Urinary bladder (tissue), 4 donors: ENCODE results near the gene KLC4. TPM values are rescaled to one million over a fixed set of nuclear protein-coding genes. Genes with fewer than 3 reads are reported as not detected.

ENCODE experiments used
- DNase-seq: peaks from one replicate; pipeline ENCODE4 v3.0.0-alpha.2; 2015; ENCODE audit errors: extremely low spot score
- H3K27ac ChIP-seq: one replicate; pipeline ENCODE4 v1.5.1; 2013; ENCODE audit warnings: low read depth, mild to moderate bottlenecking, moderate library complexity
- H3K36me3 ChIP-seq: one replicate; pipeline ENCODE4 v1.6.1; 2013; ENCODE audit warnings: mild to moderate bottlenecking, moderate library complexity; ENCODE audit not compliant: insufficient read depth
- H3K4me1 ChIP-seq: one replicate; pipeline ENCODE4 v1.6.1; 2013; ENCODE audit warnings: mild to moderate bottlenecking, moderate library complexity; ENCODE audit not compliant: insufficient read depth
- H3K4me3 ChIP-seq: one replicate; pipeline ENCODE4 v1.5.1; 2013; ENCODE audit warnings: low read depth, low read length
- WGBS: extraction: QIAGEN DNeasy Blood & Tissue Kit; methylation state at CpG from one replicate; pipeline ENCODE4 v1.1.7; 2013; 5-methylcytosine and 5-hydroxymethylcytosine counted together
- polyA plus RNA-seq: library from polyadenylated mRNA; stranded (reverse); fragments of 200-250 nt; gene quantifications from one replicate; pipeline ENCODE4 v1.2.3, GENCODE V29; 2013
- total RNA-seq: library from RNA; depleted of rRNA; stranded (reverse); fragments of >200 nt; gene quantifications from one replicate; pipeline ENCODE4 v1.2.3, GENCODE V29; 2014
- donor health status: healthy with polysubstance abuse.
- donor health status: healthy.

The KLC4 gene
- total and polyA plus RNA-seq, 2 donors: 17.1 to 31.9 TPM

DNA sequence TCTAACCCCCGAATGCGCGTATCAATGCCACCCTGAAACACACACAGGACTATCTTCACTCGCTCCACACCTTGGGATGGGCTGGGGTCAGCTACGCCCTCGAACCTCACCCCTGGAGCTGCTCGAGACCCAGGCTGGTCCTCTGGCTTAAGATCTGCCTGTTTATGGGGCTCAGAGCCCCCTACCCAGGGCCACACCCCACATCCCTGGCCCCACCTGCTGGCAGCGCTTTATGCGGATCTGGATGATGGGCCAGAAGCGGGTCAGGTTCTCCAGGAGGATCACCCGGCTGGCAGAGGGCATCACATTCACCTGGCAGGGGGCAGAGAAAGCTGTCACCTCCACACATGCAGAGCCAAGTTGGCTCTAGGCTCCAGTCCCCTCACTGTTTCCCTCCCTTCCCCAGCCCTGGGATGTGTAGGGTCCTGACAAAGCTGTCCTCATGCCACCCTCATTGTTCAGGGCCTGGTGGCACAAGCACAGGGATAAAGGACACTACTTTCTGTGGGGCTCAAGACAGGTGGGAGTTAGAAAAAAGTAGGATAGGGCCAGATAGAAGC, 14.0 kb upstream of the KLC4 start:
- Histone ChIP-seq H3K4me1 (no peaks in the 10 kb centered on the region), H3K4me3 (no peak overlapping the region), H3K36me3 (no peaks in the 10 kb centered on the region), H3K27ac (no peak overlapping the region)
- DNase-seq: no peak
- WGBS: 94% methylated on average over 11 of the region's 11 CpGs

DNA sequence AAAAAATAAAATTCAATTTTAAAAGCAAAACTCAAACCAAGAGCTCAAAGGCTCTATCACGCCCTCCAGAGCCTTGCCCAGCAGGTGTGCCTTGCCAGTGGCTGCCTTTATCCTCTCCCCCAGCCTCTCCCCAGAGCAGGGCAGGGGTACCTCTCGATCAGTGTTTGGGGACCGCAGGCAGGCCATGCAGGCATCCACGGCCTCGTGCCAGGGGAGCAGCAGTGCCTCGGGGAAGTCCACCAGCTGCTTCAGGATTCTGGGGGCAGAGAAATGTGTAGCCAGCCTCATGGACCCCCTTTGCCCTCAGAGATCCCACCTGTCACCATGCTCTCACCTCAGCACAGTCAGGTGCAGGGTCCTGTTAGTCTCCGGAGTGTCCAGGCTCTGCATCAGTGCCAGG, 11.4 kb upstream of the KLC4 start:
- WGBS: 91% methylated on average over 7 of the region's 7 CpGs
- DNase-seq: no peak
- Histone ChIP-seq H3K36me3 (no peaks in the 10 kb centered on the region), H3K4me1 (no peaks in the 10 kb centered on the region), H3K4me3 (no peak overlapping the region), H3K27ac (no peak overlapping the region)

DNA sequence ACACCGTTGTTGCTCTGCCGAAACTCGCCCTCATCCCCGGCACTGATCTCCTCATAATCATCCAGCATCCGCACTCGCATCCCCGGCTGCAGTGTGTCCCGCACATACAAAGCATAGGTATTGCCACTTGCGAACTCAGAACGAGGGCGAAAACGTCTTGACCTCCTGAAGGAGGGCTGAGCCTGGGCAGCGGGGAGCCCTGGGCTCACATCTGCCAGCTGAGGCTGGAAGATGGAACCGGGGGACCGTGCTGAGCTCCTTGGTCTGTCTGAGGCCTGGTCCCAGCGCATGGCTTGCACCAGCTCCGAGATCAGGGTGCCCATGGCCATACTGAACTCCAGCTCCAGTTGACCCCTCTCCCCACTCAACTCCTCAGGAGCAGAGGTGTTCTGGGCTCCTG, 8.4 kb upstream of the KLC4 start:
- H3K36me3 ChIP-seq: no peaks in the 10 kb centered on the region
- no peak overlapping the region for H3K4me3 ChIP-seq
- no peaks in the 10 kb centered on the region for H3K4me1 ChIP-seq
- H3K27ac ChIP-seq: no peak overlapping the region
- no peak for DNase-seq
- 93% methylated on average over 17 of the region's 17 CpGs for WGBS

- WGBS: 79% methylated on average over 19 of the region's 19 CpGs
- H3K27ac ChIP-seq: no peak overlapping the region
- no peak for DNase-seq
- no peaks in the 10 kb centered on the region for H3K36me3 ChIP-seq
- H3K4me1 ChIP-seq: no peaks in the 10 kb centered on the region
- no peak overlapping the region for H3K4me3 ChIP-seq
Measured at GRCh38 chr6:43052225-43052841, 7.1 kb upstream of the KLC4 start.

DNA sequence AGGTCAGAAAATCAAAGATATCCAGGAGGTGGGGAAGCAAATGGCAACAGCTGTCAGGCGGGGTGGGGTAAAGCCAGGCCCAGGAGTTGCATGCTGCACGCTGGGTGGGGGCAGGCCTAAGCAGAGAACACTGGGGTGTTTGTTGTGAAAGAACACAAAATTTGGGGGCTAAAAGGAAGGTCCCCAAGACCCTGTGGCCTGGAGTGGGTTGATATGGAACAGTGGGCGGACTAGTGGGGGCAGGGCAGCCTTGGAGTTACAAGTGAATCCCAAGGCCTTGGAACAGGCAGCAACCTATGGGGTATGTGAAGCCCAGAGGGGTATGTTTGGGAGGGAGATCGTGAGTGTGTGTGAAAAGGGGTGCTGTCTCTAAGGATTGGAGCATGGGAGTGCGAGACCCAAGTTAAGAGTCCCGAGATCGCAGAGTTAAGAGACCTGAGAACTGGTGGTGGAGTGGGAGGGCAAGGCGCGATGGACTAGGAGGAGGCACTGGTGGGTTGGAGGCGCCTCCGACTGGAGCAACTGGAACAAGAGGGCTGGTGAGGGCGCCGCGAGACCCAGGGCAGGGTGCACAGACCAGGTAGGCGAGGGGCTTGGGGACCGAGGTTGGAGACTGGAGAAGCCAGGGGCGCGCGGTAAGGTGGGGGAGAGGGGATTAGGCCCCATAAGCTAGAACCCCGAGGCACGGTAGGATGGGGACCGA, 6.4 kb upstream of the KLC4 start:
- no peak for DNase-seq
- 16% methylated on average over 22 of the region's 22 CpGs for WGBS
- Histone ChIP-seq H3K4me3 (peak overlapping the region; percentile 82), H3K36me3 (no peaks in the 10 kb centered on the region), H3K4me1 (no peaks in the 10 kb centered on the region), H3K27ac (peak overlapping the region; percentile 93)

- H3K27ac ChIP-seq: peak within 1 kb of the TSS; percentile 93
- H3K36me3 ChIP-seq: no peaks in the 10 kb centered on the region
- no peaks in the 10 kb centered on the region for H3K4me1 ChIP-seq
- peak within 1 kb of the TSS; percentile 82 for H3K4me3 ChIP-seq
- peak; percentile 89 for DNase-seq
- 2% methylated on average over 45 of the region's 45 CpGs for WGBS
Measured at GRCh38 chr6:43053545-43054205, 5.8 kb upstream of the KLC4 start, which contains the start of gene CUL7. CUL7 (minus strand) TSS chr6:43053851; CDS start chr6:43052788, 1,063 bp downstream.

GRCh38 chr6:43054206-43054943, 5.1 kb upstream of the KLC4 start:
- Histone ChIP-seq H3K36me3 (no peaks in the 10 kb centered on the region), H3K27ac (peak overlapping the region; percentile 93), H3K4me3 (peak overlapping the region; percentile 82), H3K4me1 (no peaks in the 10 kb centered on the region)
- WGBS: 66% methylated on average over 17 of the region's 17 CpGs
- no peak for DNase-seq

- H3K4me1 ChIP-seq: no peaks in the 10 kb centered on the region
- DNase-seq: no peak
- no peak overlapping the region for H3K4me3 ChIP-seq
- 83% methylated on average over 8 of the region's 8 CpGs for WGBS
- H3K36me3 ChIP-seq: no peaks in the 10 kb centered on the region
- no peak overlapping the region for H3K27ac ChIP-seq
Measured at GRCh38 chr6:43055966-43056365, 3.5 kb upstream of the KLC4 start.

DNA sequence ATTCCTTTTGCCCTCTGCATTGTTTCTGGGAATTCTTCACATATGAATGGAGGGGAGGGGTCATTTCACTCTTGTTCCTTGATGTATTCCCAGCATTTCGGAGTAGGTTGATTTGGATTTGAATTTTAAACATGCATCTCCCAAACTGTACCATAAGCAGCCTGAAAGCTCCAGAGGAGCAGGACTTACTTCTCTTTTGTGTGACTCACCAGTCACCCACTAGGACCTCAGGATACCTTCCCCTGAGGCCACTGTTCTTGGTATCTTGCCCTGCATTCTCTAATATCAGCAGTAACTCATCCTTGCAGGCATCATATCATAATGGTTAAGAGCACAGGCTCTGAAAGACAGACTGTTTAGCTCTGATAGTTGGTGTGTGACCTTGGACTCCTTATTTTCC, 900 bp upstream of the KLC4 start:
- peak overlapping the region; percentile 89 for H3K4me3 ChIP-seq
- no peak overlapping the region for H3K27ac ChIP-seq
- no peaks in the 10 kb centered on the region for H3K4me1 ChIP-seq
- 81% methylated on average over 1 of the region's 1 CpG for WGBS
- DNase-seq: no peak
- no peaks in the 10 kb centered on the region for H3K36me3 ChIP-seq

- Histone ChIP-seq H3K36me3 (no peaks in the 10 kb centered on the region), H3K27ac (peak overlapping the region; percentile 84), H3K4me3 (peak overlapping the region; percentile 65), H3K4me1 (no peaks in the 10 kb centered on the region)
- no peak for DNase-seq
- WGBS: 11% methylated on average over 15 of the region's 15 CpGs
Measured at GRCh38 chr6:43060034-43060754, 763 bp downstream of the KLC4 start.

GRCh38 chr6:43060755-43061633, 1.6 kb downstream of the KLC4 start:
- Histone ChIP-seq H3K36me3 (no peaks in the 10 kb centered on the region), H3K4me3 (no peak overlapping the region), H3K4me1 (no peaks in the 10 kb centered on the region), H3K27ac (no peak overlapping the region)
- 86% methylated on average over 12 of the region's 12 CpGs for WGBS
- DNase-seq: no peak

DNA sequence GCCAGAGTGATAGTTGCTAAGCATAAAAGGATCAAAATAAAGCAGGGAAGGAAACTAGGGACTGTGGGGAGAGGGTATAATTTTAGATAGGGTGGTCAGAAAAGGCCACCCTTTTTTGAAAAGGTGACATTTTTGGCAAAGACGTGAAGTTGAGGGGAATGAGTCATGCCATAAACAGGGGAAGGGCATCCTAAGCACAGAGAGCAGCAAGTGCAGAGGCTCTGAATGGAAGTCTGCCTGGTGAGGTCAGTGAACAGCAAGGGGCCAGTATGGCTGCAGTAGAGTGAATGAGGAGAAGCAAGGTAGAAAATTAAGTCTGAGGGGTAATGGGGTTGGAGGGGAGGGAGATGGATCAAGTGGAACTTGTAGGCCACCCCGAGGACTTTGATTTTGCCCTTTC, 2.4 kb downstream of the KLC4 start:
- WGBS: 78% methylated on average over 2 of the region's 2 CpGs
- H3K27ac ChIP-seq: no peak overlapping the region
- H3K36me3 ChIP-seq: no peaks in the 10 kb centered on the region
- DNase-seq: no peak
- H3K4me1 ChIP-seq: no peaks in the 10 kb centered on the region
- H3K4me3 ChIP-seq: no peak overlapping the region
